DND-41 (cell line): ENCODE data around the gene MEIS1.

Source experiments
- ATAC-seq: fragments of 200-7000 bp; cut with Tn5 transposase; 3 replicates; pipeline ENCODE4 v1.9.1; 2021; ENCODE audit warnings: low read depth; ENCODE audit not compliant: insufficient read depth
- DNase-seq: peaks from one replicate; pipeline ENCODE4 v3.0.0-alpha.2; 2020
- H2AFZ ChIP-seq: 2 replicates; pipeline ENCODE4 v1.6.0; 2012; ENCODE audit warnings: low read depth, low read length
- H3K27ac ChIP-seq: 2 replicates; pipeline ENCODE4 v1.5.1; 2012; ENCODE audit warnings: low read length, inconsistent platforms
- H3K27me3 ChIP-seq: fragments of 200-600 bp; sonication (generic); 2 replicates; pipeline ENCODE4 v1.6.0; 2012; ENCODE audit warnings: low read length, mild to moderate bottlenecking, inconsistent platforms; ENCODE audit not compliant: insufficient read depth, poor library complexity
- H3K36me3 ChIP-seq: 2 replicates; pipeline ENCODE4 v1.5.1; 2012; ENCODE audit warnings: low read length, inconsistent platforms; ENCODE audit not compliant: insufficient read depth
- H3K4me1 ChIP-seq: 2 replicates; pipeline ENCODE4 v1.5.1; 2012; ENCODE audit warnings: mild to moderate bottlenecking, low read length; ENCODE audit not compliant: insufficient read depth
- H3K4me2 ChIP-seq: 2 replicates; pipeline ENCODE4 v1.6.0; 2012; ENCODE audit warnings: mild to moderate bottlenecking, moderate library complexity, low read length, inconsistent platforms; ENCODE audit not compliant: insufficient read depth
- H3K4me3 ChIP-seq, 2 experiments: fragments of 200-600 bp in 1 of 2; shearing (Covaris generic) in 1 of 2; 2 replicates each; pipeline ENCODE4 v1.5.1; 2012 to 2016; ENCODE audit warnings: inconsistent platforms in 2 of 2, low read length in 2 of 2, mild to moderate bottlenecking in 2 of 2, low read depth in 1 of 2, moderate library complexity in 1 of 2
- H3K79me2 ChIP-seq: 2 replicates; pipeline ENCODE4 v1.6.0; 2012; ENCODE audit warnings: low read length, inconsistent platforms; ENCODE audit not compliant: insufficient read depth
- H3K9ac ChIP-seq: 2 replicates; pipeline ENCODE4 v1.6.0; 2012; ENCODE audit warnings: low read depth, mild to moderate bottlenecking, inconsistent platforms, low read length, moderate library complexity
- H3K9me3 ChIP-seq: 2 replicates; pipeline ENCODE4 v1.5.1; 2012; ENCODE audit warnings: low read length, moderate library complexity, mild to moderate bottlenecking, inconsistent platforms; ENCODE audit not compliant: insufficient read depth, severe bottlenecking
- H4K20me1 ChIP-seq: 2 replicates; pipeline ENCODE4 v1.6.0; 2012; ENCODE audit warnings: low read length; ENCODE audit not compliant: insufficient read depth
- CTCF ChIP-seq: IDR thresholded peaks from 2 replicates; pipeline ENCODE4 v1.5.1; 2012; ENCODE audit warnings: borderline replicate concordance, low read length, moderate library complexity, mild to moderate bottlenecking; ENCODE audit not compliant: poor library complexity, severe bottlenecking; ENCODE audit errors: extremely low read depth
- EZH2 ChIP-seq: IDR thresholded peaks from 3 replicates; pipeline ENCODE4 v1.6.1; 2012; ENCODE audit warnings: borderline replicate concordance, low read depth, mild to moderate bottlenecking, moderate library complexity, low read length, inconsistent platforms; ENCODE audit not compliant: severe bottlenecking

The MEIS1 gene

GRCh38 chr2:66596256-66596655 is 161.3 kb downstream of the MEIS1 start:
- Histone ChIP-seq H3K4me3 (no peak overlapping the region), H2AFZ (no peak overlapping the region), H3K27ac (no peak overlapping the region), H3K27me3 (no peaks in the 10 kb centered on the region), H3K4me2 (no peak overlapping the region), H3K9me3 (no peaks in the 10 kb centered on the region), H3K9ac (no peak overlapping the region), H3K79me2 (no peaks in the 10 kb centered on the region), H4K20me1 (no peaks in the 10 kb centered on the region), H3K4me1 (no peaks in the 10 kb centered on the region), H3K36me3 (no peaks in the 10 kb centered on the region)
- TF ChIP-seq CTCF, result no peak
- TF ChIP-seq EZH2, result no peak
- ATAC-seq (no peak), DNase-seq (no peak)

- H4K20me1 ChIP-seq, result no peaks in the 10 kb centered on the region
- no peak for ATAC-seq
- no peaks in the 10 kb centered on the region for H3K27me3 ChIP-seq
- H2AFZ ChIP-seq, result no peak overlapping the region
- no peak overlapping the region for H3K9ac ChIP-seq
- no peak overlapping the region for H3K4me2 ChIP-seq
- DNase-seq, result no peak
- TF ChIP-seq CTCF (no peak), EZH2 (no peak)
- no peaks in the 10 kb centered on the region for H3K4me1 ChIP-seq
- no peaks in the 10 kb centered on the region for H3K9me3 ChIP-seq
- no peaks in the 10 kb centered on the region for H3K36me3 ChIP-seq
- no peak overlapping the region for H3K4me3 ChIP-seq
- no peak overlapping the region for H3K27ac ChIP-seq
- H3K79me2 ChIP-seq, result no peaks in the 10 kb centered on the region
These were observed 166.7 kb downstream of the MEIS1 start for GRCh38 chr2:66601624-66602023.

- H3K4me3 ChIP-seq, result no peak overlapping the region
- no peak for TF ChIP-seq EZH2
- TF ChIP-seq CTCF, result no peak
- ATAC-seq (no peak), DNase-seq (no peak)
- no peak overlapping the region for H3K9ac ChIP-seq
- no peak overlapping the region for H2AFZ ChIP-seq
- no peaks in the 10 kb centered on the region for H3K9me3 ChIP-seq
- H3K27me3 ChIP-seq, result no peaks in the 10 kb centered on the region
- H3K36me3 ChIP-seq, result no peaks in the 10 kb centered on the region
- H3K4me1 ChIP-seq, result no peaks in the 10 kb centered on the region
- no peaks in the 10 kb centered on the region for H3K79me2 ChIP-seq
- H4K20me1 ChIP-seq, result no peaks in the 10 kb centered on the region
- H3K4me2 ChIP-seq, result no peak overlapping the region
- H3K27ac ChIP-seq, result no peak overlapping the region
These were observed 167.4 kb downstream of the MEIS1 start for GRCh38 chr2:66602341-66602740.

- Histone ChIP-seq H3K27me3 (no peaks in the 10 kb centered on the region), H3K79me2 (no peaks in the 10 kb centered on the region), H3K4me3 (no peak overlapping the region), H3K9ac (no peak overlapping the region), H3K4me1 (no peaks in the 10 kb centered on the region), H3K4me2 (no peak overlapping the region), H3K9me3 (no peaks in the 10 kb centered on the region), H4K20me1 (no peaks in the 10 kb centered on the region), H3K27ac (no peak overlapping the region), H2AFZ (no peak overlapping the region), H3K36me3 (no peaks in the 10 kb centered on the region)
- TF ChIP-seq EZH2 (no peak), CTCF (no peak)
- ATAC-seq, result no peak
- DNase-seq, result no peak
These were observed 169.4 kb downstream of the MEIS1 start for GRCh38 chr2:66604326-66604725.
